ENCODE results near the gene DVL1.
"Not testable (repeated sequence)": the region's sequence is repeated elsewhere in the genome, so short reads cannot be mapped to it uniquely, and the experiment has no call there.

Gene DVL1

GRCh38 chr1:1324084-1324523, 25.1 kb downstream of the DVL1 start:
- no peak for DNase-seq

DNA sequence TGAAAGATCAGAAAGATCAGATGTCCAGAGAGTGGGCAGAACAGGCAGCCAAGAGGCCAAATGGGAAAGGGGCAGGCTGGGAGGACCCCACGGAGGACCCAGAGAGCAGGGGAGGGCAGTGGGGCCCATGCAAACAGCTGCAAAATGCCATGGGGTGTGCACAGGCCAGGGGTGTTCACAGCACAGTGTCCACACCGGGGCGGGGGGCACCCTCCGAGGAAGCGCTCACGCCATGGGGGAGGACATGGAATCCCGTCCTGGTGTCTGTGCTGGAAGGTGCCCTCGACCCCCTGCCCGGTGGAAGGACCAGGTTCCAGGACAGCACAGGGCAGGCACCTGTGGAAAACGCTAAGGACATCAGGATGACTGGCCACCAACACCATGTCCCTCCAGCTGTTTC, 26.3 kb downstream of the DVL1 start:
- no peak for DNase-seq

GRCh38 chr1:1322418-1322817, 26.8 kb downstream of the DVL1 start:
- DNase-seq, result no peak

GRCh38 chr1:1321477-1321876, 27.7 kb downstream of the DVL1 start:
- no peak for DNase-seq

- no peak for DNase-seq
These were observed 28.4 kb downstream of the DVL1 start for GRCh38 chr1:1320666-1321448.

- no peak for DNase-seq
These were observed 29.6 kb downstream of the DVL1 start for GRCh38 chr1:1319646-1319941.

GRCh38 chr1:1318777-1319645, 30.2 kb downstream of the DVL1 start:
- DNase-seq, result no peak

DNA sequence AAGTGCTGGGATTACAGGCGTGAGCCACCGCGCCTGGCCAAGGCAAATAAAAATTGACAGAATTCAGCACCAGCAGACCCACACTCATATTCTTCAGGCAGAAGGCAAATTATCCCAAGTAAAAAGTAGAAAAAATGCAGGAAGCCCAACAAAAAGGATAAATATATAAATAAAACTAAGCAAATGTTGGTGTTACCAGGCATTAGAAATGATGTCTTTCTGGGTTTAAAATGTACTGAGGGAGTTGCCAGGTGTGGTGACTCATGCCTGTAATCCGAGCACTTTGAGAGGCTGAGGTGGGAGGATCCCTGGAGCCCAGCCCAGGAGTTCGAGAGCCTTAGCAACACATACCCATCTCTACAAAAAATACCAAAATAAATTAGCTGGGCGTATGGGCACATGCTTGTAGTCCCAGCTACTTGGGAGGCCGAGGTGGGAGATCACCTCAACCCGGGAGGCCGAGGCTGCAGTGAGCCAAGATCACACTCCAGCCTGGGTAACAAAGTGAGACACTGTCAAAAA, 31.0 kb downstream of the DVL1 start:
- no peak for DNase-seq

DNA sequence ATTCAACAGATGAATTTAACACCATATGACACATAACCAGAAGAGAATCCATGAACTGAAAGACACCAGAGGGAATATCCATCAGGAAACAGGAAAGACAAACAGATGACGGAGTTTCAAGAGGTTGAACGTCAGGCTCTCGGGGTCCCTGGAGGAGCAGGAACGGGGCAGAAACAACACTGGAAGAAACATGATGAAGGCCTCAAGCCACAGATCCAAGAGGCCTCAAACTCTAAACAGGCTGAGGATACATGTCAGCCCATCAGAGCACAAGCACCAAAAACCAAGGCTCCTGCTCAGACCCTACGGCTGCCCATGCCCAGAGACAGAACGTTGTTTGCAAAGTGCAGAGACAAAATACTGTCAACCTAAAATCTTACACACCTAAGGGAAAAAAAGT, 31.8 kb downstream of the DVL1 start:
- DNase-seq, result no peak

DNA sequence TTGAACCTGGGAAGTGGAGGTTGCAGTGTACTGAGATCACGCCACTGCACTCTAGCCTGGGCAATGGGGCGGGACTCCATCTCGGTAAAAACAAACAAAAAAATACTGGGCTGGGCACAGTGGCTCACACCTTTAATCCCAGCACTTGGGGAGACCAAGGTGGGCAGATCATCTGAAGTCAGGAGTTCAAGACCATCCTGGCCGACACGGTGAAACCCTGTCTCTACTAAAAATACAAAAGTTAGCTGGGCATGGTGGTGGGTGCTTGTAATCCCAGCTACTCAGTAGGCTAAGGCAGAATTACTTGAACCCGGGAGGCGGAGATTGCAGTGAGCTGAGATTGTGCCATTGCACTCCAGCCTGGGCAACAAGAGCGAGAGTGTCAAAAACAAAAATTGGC, 33.0 kb downstream of the DVL1 start:
- DNase-seq, result not testable (repeated sequence)

GRCh38 chr1:1315435-1315954, 33.7 kb downstream of the DVL1 start:
- no peak for DNase-seq

DNA sequence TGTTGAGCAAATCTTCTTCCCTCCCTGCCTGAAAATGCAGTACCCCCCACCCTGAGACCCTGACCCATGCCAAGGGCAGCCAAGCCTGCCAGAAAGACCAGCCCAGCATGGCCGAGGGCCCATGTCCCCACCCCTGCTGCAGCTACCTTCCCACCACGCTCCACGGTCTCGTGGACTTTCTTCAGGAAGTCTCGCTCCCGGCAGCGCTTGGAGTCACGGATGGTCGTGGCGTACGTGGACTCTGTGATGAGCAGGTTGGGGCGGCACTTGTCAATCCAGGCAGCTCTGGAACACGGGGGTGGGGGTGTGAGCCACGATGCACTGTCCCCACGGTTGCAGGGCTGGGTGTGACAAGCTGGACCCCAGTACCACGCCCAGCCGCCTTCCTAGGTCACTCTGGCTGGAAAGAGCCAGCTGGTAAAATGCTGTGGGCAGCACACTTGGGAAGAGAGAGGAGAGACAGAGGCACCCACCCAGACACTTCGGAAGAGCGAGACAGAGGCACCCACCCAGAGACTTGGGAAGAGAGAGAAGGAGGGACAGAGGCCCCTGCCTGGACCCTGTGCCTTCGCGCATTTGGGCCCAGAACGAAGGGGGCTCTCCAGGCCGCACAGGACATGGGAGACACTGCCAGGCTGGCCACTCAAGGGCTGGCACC, 34.4 kb downstream of the DVL1 start:
- DNase-seq, result no peak

DNA sequence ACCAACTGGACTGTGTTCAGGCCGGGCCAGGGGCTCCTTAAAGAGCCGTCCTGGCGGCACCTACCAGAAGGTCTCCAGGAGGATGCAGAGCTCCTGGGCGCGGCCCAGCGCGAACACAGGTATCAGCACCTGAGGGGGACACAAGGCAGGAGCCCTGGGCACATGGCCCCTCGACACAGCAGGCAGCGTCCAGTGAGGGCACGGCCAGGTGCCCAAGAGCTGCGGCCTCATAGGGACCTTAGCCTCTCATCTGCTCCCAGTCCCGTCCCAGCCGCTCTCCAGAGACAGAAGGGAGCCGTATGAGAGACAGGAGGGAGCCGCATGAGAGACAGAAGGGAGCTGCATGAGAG, 35.0 kb downstream of the DVL1 start:
- DNase-seq, result no peak

DNA sequence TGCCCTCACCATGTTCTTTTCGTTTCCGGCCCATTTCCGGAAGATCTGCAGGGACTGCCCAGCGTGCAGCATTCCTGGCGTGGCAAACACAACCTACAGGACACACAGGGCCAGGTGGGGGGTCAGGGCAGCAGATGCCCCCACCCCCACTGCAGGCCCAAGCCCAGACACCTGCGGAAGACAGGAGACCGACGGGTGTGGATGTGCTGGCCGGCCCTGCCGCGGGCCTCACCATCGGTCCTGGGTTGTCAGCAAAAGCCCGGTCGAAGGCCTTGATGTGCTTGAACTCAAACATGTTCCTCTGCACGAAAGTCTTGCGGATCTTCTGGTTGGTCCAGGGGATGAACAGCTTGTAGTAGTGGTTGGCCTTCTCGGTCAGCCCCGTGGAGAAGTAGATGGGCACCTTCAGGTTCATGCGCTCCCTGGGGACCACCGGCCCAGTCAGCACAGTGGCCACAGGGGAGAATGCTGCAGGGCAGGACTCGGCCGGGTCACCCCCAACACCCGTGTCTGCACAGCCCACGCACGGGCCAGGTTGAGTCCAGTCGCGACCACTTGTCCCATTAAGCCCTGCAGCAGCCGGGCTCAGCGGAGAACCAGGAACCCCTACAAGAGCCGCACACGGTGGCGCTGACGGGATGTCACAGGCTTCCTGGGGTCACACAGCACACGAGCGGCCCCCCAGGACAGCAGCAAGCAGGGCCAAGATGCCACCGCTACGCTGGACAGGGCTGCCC, 35.5 kb downstream of the DVL1 start:
- no peak for DNase-seq

GRCh38 chr1:1312450-1313314, 36.5 kb downstream of the DVL1 start:
- no peak for DNase-seq

DNA sequence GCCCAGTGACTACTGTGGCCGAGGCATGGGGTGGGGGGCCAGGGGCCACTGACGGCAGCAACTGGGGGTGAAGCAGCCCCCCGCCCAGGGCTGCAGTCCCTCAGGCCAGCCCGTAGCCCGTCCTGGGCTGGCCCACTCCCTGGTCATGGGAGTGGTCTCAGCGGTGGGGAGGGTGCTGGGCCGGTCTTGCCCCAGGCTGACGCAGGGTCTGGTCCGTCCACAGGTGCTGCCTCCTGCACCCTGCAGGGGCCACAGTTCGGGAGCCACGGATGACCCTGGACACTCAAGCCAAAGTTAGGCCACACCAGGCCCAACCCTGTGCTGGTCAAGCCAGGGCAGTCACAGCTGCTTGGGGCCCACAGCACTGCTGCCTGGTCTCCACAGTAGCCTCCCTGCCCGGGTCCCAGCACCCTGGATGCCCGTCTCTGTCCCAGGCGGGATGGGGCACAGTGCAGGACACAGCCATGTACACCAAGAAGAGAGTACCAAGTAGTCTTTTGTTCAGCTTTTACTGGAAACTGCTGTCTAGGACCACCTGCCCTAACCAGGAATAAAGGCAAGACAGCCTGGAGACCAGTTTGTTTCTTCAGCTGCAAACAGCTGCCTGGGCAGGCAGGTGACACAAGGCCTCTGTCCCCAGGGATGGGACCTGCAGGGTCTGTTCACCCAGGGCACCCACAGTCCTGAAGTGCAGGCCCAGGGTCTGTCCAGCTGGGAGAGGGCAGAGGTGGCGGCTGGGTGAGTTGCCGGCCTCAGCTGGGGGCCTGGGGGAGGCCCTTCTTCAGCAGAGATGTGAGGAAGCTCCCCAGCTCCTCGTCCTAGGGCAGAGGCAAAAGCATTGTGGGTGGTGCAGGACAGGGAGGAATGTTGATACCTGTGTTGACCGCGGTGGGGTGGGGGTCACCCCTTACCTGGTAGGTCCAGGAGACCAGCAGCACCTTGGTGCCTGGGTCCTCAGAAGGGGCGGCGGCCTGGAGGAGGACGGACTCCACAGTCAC, 37.8 kb downstream of the DVL1 start:
- no peak for DNase-seq

GRCh38 chr1:1310476-1311053, 38.7 kb downstream of the DVL1 start:
- no peak for DNase-seq

DNA sequence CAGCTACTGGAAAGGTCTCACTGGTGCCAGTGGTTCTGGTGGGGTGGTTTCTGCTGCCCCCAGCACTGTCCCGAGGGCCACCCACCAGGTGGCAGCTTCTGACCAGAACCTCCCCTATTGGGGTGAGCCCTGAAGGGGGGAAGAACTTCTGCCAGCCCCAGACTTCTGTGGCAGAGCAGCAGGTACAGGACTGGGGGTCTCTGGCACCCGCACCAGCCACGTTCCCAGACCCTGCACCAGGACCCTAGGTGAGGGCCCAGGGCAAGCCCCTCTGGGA, 39.2 kb downstream of the DVL1 start:
- no peak for DNase-seq

DNA sequence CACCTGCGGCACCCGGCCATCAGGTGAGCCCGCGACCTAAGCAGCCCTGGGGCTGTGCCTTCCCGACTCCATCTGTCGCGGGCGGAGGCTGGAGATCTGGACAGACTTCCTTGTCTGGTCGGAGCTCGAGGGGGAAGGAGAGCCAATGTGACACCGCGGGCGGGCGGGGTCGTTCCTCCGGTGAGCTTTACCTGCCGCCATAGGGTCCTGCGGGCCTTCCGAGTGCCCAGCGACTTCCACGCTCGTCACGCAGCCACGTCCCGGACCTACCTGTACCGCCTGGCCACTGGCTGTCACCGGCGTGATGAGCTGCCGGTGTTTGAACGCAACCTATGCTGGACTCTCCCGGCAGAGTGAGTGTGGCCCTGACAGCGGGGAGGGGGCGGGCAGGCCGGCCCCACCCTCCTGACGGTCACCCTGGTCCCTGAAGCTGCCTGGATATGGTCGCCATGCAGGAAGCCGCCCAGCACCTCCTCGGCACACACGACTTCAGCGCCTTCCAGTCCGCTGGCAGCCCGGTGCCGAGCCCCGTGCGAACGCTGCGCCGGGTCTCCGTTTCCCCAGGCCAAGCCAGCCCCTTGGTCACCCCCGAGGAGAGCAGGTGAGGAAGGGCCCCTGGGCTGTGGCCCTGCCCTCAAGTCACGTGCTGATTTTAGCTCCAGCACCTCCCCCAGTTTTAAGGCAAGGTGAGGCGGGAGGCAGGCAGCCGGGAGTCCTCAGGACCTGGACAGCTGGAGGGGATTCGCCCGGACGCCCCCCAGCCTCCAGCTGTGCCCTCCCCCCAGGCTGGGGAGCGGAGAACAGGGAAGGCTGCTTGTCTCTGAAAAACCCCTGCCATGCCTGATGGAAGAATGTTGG, 39.7 kb downstream of the DVL1 start:
- peak; percentile 43 for DNase-seq
